PC-3 (cell line): Measurements from ENCODE around the gene WAC.

Experiments used
- CTCF ChIP-seq: fragments of 300-600 bp; sonication (generic); conservative IDR thresholded peaks from 2 replicates; pipeline ENCODE4 v1.5.1; 2017; ENCODE audit warnings: antibody characterized with exemption, low read depth, mild to moderate bottlenecking, low read length
- EZH2 ChIP-seq: fragments of 300-600 bp; sonication (generic); IDR thresholded peaks from one replicate; pipeline ENCODE4 v1.6.1; 2017; ENCODE audit warnings: antibody characterized with exemption, mild to moderate bottlenecking, low read length; ENCODE audit not compliant: unreplicated experiment

DNA sequence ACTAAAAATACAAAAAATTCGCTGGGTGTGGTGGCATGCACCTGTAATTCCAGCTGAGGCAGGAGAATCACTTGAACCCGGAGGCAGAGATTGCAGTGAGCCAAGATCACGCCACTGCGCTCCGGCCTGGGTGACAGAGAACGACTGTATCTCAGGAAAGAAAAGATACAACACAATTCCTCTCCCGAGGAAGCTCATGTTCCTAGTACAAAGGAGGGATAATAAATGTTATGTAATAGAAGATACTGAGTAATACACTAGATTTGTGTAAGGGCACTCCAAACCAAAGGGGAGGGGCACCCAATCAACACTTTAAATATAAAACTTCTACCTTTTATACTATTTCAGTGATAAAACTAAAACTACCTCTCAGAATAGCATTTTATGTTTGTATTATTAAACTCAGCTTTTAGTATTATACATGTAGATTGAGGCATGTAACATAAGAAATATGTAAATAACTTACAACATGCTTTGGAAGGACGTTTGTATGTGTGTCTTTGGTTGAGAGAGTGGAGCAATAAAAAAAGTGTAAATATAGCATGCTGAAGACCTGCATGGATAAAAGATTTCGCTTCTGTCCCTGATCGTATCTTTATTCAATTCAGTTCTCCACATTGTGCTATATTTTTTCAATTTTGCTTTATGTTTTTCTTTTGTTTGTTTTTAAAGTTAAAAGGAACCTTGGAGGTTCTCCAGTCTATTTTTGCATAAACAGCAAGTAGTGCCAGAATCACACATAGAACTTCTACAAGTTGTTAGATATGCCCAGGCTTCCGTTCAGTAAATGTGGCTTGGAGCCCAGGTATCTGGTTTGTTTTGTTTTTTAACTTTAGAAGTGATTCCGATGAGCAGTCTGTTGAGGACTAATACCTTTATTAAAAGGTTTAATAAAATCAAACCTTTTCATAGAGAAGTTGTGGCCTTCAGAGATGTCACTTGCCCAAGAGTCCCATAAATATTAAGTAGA, 71.9 kb downstream of the WAC start:
- TF ChIP-seq CTCF (no peak), EZH2 (no peak)
